HT-29 (cell line): Measurements from ENCODE around the gene ALDH1A2. TPM values are rescaled to one million over a fixed set of nuclear protein-coding genes. Genes with fewer than 3 reads are reported as not detected.
A peak's percentile ranks its signal among the peaks of the same experiment; 100 is the strongest.
"Not testable (repeated sequence)": the region's sequence is repeated elsewhere in the genome, so short reads cannot be mapped to it uniquely, and the experiment has no call there.

Experiments used
- DNase-seq: peaks from one replicate; pipeline ENCODE4 v3.0.0-alpha.2; 2015; ENCODE audit warnings: low spot score
- total RNA-seq: library from RNA; depleted of rRNA; stranded (reverse); fragments of >200 nt; shearing (Covaris generic); gene quantifications from 2 replicates; pipeline ENCODE4 v1.2.3, GENCODE V29; 2014; rRNA removed

ALDH1A2 gene
- 0.25 TPM in 1 of 2 replicates, not detected in the other for total RNA-seq

DNA sequence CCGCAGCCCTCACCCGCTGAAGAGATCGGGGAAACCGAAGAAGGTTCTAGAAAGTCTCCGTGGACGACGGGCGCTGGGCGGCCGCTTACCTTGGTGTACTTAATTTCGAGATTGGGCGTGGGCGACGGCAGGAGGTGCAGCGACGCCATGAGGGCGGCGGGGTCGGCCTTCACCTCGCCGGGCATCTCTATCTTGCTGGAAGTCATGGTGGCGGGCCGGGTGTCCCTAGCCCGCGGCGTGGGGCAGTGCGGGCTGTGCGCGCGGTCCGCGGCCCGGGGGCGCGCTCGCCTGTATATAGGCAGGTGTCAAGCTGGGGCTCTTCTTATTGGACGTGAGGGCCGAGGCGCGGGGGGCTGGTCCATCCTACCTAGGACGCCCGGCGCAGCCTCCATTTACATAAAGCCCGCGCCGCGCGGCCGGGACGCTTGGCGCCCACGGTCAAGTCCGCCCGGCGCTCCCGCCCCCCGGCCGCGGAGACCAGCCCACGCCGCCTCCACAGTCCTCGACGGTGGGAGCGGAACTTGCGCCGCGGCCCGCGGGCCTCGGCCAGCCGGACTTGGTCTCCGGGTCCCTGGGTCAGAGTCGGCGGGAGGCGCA, at the start of gene ALDH1A2:
ALDH1A2 (minus strand) TSS at position 267 of the 597 bp plus-strand sequence; CDS start at position 206, 61 bp downstream.
- DNase-seq: no peak

DNA sequence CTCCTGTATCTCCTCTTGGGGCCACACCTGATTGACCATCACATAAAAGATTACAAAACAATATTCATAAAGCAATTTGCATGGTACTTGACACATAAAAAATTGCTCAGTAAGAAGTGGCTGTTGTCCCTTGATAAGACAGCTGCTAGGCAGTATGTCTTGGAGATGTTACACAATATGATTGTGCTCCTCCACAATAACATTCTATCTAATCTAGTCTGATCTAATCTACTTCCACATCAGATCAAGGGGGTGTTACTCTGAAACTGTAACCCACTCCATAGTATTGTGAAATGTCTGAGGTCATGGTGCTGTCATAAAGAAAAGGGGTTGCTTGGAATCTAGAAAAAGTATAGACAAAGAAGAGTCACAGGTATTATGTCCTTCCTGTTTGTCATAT, 49.3 kb upstream of the ALDH1A2 start:
- DNase-seq: no peak

DNA sequence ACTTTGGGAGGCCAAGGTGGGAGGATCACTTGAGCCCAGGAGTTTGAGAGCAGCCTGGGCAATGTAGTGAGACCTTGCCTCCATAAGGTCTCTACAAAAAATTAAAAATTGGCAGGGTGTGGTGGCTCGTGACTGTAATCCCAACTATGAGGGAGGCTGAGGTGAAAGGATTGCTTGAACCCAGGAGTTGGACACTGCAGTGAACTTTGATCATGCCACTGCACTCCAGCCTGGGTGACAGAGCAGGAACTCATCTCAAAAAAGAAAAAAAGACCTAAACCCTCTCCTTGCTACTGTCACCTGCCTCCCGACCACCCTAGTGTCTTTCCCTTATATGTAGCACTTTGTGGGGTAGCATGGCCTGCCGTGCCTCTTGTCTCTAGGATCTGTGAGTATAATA, 48.9 kb upstream of the ALDH1A2 start:
- no peak for DNase-seq

DNA sequence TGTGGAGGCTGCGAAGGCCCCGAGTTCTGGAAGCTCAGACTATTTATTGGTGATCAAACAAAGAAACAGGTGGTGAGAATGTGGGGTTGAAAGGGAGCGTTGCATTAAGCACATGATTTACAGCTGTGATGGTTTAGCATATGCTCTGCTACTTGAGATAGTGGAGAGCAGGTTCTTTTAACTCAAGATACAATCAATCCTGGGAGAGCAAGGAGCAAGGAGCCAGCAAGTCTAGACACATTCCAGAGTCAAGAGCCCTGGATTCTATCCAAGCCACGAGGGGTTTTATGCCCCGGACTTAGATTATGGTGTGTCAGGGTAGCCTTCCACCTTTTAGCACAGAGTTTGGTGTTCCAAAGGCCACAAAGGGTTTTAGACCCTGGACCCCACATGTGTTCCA, 47.8 kb upstream of the ALDH1A2 start:
- DNase-seq: not testable (repeated sequence)

DNA sequence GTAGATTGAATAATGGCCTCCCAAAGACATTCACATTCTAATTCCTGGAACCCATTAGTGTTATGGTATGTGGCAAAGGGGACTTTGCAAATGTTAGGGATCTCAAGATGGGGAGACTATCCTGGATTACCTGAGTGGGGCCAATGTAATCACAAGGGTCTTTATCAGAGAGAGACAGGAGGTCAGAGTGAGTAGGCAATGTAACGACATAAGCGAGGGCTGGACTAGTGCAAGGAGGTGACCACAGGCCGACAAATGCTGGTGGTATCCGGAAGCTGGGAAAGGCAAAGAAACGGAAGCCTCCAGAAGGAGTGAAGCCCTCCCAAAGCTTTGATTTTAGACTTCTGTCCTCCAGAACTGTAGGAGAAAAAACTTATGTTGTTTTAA, 46.2 kb upstream of the ALDH1A2 start:
- no peak for DNase-seq

DNA sequence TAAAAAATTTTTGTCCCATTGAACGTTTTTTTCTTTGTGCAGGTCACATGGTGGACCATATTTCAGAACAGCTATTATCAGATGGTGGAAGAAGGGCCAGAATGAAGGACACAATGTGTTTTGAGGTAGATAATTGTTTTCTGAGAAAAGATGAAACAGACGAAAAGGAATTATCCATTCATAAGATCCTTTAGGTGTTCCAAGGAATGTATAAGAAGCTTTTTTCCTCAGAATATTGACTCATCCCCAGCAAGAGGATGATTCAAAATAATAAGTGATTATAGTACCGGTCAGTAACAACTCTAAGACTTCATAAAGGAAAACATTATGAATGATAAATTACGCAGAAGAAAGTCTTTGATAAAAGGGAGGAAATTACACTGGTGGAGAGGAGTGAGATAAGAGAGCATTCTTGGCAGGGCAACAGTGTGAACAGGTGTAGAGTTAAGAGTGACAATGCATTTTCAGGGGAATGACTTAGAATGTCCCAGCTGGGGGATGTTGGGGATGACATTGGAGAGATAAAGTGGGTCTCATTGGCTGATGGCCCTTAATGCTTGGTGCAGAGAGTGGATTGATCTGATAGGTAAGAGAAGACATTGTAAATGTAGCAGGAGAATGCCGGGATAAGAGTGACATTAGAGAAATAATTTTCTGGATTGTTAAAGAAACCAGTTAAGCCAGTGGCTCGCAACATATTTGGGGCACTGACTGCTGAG, 45.6 kb upstream of the ALDH1A2 start:
- DNase-seq: no peak

DNA sequence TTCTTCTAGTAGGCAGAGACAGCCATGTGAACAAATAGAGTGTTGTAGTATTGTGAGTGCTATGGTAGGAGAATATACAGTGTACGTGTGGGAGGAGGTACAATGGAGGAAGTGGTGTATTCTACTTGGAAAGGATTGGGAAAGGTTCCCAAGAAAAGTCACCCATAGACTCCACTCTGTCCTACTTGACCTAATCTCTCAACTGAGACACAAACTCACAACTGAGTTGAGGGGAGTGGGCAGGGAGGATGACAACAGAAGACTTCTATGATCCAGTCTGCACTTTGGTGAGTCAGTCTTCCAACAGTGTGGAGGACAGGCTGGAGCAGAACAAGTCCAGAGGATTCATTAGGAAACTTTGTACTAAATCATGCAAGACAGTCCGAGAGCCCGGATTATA, 43.9 kb upstream of the ALDH1A2 start:
- DNase-seq: no peak

DNA sequence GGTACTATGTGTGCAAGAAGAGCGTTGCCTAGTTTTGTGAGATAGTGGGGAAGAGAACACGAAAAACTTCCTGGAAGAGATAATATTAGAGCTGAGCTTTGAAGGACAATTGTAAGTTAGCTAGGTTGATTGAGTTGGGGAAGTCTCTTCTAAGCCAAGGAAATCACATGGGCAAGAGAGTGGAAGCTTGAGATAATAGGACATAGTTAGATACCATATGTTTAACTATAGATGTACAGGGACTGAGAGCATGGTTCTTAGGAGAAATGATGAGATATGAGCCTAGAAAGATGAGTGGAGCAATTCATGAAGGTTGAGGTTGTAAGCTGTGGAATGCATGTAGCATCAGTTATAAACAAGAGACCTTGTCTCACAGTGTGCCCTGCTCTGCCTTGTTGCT, 42.6 kb upstream of the ALDH1A2 start:
- DNase-seq: no peak

DNA sequence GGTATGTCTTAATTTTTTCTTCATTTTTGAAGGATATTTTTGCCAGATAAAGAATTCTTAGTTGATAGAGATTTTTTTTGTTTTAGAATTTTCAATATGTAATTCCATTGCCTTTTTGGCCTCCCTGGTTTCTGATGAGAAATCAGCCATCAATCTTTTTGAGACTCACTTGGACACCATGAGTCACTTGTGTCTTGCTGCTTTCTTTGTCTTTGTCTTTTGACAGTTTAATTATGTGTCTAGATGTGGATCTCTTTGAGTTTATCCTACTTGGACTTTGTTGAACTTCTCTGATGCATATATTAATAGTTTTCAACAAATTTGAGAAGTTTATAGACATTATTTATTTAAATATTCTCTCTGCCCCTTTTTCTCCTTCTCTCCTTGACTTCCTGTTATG, 38.0 kb upstream of the ALDH1A2 start:
- DNase-seq: no peak

DNA sequence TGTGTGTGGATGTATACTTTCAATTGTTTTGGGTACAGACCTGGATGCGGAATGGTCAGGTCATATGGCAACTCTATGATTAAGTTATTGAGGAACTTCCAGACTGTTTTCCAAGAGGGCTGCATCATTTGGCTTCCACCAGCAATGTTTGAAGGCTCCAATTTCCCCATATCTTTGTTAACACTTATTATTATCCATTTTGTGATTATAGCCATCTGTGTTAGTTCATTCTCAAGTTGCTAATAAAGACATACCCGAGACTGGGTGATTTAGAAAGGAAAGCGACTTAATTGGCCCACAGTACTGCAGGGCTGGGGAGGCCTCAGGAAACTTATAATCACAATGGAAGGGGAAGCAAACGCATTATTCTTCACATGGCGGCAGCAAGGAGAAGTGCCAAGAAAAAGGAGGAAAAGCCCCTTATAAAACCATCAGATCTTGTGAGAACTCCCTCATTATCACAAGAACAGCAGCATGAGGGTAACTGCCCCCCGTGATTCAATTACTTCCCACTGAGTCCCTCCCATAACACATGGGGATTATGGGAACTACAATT, 31.1 kb upstream of the ALDH1A2 start:
- DNase-seq: no peak

DNA sequence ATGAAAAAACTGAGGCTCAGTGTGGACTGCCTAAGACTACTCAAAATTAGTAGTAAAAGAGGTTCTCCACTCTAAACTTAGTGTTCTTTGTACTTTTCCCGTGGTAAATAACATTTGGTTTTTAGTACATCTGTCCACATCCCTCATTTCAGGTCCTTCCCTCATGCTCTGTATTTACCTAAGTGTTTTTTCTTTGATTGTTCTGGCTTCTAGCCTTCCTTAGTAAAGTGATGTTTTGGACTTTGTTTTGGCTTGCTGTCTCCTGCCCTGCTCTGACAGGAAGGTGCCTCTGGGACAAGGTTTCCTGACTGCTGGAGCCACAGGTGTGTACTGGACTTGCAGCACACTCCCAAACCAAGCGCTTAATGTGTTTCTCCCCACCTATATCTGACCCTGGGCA, 29.9 kb upstream of the ALDH1A2 start:
- DNase-seq: no peak

DNA sequence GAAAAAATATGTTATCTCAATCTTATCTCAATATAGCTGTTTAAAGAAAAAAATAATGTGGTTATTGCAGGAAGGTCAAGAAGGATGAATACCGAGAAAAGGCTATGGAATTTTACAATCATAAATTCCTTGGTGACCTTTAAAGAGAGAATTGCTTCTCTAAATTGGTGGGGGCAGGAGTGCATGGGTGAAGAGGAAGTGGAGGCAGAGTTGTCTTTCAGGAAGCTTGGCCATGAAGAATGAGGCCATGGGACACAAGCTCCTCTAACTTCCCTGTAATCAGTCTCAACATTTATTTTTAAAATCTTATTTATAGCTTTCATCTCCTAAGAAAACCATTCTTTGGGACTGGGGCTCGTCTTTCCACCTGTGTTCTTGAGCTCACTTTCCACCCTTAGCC, 22.4 kb upstream of the ALDH1A2 start:
- no peak for DNase-seq

DNA sequence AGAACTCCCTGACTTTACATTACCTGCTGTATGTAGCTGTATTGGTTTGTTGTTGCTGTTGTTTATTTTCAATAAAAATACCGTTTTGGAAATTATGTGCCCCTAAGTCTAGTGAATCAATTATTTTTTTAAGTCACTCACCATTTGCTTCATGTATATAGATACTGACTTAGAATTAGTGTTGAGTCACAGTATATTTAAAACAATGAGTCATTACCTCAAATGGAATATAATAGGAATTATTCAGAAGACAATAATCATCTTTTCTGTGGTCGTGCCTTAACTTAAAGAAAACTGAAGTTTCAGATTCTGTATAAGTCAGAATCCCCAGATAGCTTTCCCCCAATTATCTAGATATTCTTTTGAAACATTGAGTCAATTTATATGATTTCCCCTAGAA, 21.0 kb upstream of the ALDH1A2 start:
- no peak for DNase-seq

DNA sequence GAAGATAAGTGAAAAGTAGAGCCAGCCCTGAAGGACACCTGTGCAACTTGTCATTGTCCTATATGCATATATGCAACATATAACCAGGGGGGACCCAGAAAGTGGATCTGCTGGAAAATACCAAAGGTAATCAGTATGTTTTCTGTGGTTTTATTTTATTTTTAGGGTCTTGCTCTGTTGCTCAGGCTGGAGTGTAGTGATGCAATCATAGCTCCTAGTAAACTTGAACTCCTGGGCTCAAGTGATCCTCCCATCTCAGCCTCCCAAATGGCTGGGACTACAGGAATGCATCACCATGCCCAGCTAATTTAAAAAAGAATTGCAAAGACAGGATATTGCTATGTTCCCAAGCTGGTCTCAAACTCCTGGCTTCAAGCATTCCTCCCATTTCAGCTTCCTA, 18.0 kb upstream of the ALDH1A2 start:
- DNase-seq: no peak

DNA sequence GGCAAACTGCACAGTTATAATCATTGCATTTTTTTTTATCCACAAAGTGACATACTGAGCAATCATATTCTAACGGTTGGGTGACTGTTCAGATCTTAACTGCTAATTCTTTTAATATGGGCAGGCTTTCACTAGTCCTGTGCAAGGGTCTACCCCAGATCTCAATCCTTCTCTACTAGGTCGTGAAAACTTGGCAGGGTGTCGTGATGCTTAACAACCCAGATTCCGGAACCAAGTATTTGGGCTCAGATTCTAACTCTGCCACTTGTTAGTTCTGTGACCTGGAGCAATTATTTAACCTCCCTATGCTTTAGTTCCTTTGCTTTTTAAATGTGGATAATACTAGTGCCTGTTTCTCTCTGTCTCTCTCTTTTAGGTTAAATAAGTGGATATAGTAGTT, 16.4 kb upstream of the ALDH1A2 start:
- DNase-seq: no peak

DNA sequence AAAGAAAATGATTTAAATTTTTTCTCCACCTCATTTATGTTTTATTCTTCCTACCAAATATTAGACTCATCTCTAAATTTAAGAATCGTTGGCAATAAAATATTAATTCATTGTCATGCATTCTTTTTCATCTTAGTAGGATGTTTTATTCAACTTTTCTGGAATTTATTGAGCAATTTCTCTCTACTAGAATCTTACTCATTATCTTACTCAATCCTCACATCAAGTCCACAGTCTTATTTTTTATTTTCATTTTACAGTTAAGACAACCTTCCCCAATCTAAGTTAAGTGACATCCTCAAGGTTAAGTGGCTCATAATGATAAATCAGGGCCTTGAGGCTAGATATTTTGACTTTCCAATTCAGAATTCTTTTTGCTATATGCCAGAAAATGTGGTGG, 15.9 kb upstream of the ALDH1A2 start:
- no peak for DNase-seq

DNA sequence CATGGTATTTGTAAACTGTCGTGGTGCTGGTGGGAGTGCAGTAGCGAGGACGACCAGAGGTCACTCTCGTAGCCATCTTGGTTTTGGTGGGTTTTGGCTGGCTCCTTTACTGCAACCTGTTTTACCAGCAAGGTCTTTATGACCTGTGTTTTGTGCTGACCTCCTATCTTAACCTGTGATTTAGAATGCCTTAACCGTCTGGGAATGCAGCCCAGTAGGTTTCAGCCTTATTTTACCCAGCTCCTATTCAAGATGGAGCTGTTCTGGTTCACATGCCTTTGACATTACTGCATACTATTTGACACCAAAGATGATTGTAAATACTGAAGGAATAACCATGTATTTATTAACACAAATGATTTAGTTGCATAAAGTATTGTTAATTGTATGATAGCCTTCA, 15.4 kb upstream of the ALDH1A2 start:
- not testable (repeated sequence) for DNase-seq

DNA sequence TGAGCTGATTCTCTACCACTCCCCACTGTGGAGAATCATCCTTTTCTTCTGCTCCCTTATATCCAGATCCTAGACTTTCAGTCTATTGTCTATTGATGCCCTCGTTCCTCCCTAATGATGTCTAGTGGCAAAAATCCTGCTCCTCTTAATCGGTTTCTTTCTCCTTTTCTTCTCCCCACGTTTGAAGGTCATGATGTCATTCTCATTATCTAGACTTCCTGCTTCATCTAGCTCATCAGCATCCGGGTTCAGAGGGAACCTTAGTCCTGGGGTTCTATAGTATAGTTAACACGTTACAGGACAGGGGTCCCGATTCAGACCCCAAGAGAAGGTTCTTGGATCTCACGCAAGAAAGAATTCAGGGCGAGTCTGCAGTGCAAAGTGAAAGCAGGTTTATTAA, 14.9 kb upstream of the ALDH1A2 start:
- DNase-seq: no peak

DNA sequence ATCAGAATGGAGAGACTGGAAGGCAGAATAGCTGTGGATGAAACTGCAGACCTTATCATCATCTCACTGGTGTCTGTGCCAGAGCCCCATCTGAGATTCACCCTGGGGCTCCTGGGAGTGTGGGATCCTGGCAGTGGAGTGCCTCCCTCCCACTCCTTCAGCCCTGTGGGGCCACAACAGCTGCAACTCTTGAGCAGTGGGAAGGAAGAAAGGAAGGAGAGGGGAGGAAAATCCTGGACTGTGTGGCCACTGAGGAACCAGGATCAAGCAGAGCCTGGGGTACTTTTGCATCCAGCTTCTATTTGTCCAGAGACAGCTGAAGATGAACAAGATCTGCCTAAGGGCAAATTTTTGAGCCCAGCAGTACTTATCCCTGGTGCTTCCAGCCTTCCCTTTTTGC, 13.1 kb upstream of the ALDH1A2 start:
- DNase-seq: no peak

DNA sequence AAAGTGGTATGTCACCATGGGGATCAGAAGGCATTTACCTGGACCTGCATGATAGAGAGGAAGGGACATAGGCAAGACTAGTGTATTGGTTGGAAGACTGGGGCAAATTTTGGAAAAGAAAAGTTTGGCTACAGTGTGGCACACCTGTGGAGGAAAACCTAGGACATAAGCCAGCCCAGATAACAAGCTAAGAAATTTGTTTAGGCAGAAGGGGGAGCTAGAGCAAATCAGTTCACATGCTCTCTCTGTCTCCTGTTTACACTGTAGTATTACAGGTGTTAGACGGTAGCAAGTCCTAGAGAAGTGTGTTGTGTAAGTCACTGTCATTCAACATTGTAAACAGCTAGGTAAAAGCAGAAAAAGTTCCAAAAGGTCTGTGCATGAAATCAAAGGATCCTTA, 11.9 kb upstream of the ALDH1A2 start:
- DNase-seq: peak; percentile 43

DNA sequence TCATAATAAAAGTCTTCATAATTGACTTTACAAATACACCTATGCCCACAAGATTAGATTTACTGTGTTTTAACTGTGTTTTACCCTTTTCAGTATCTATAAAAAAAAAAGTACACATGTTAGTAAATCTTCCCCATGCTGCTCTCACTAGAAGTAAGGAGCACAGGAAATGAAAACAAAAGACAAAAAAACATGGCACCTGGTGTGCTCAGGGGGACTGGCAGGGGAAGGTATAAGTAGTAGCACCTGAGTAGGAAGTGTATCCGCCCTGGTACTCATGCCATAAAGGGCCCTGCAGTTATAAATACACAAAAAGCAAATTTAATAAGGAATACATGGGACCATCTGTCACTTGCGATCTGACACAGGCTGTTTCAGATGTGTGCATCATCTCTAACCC, 8.9 kb upstream of the ALDH1A2 start:
- DNase-seq: no peak

DNA sequence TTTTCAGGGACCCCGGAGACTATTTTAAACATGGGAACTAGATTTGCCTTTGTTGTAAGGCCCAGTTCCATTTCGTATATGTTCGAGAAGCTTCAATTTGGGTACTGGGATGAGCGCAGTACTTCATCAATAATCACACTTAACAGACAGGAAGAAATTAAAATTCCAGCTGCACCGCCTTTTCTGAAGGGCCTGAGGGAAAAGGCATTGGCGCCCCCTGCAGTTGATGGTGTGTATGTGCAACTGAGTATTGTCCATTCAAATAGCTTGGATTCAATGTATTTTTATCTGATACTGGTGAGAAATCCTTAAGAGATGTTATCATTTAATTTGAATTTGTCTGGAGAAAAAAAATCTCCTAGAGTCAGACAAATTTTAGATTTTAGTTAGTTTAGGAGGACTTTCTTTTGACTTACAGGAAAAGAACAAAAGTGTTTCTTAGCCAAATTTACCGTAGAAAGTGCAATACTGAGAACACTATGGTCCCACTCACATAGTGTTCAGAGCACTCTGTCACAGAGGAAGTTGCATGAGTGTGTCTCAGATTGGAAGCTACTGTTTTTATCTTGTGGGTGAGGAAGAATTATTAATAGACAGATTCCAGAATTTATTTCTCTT, 5.4 kb upstream of the ALDH1A2 start:
- DNase-seq: peak; percentile 92

DNA sequence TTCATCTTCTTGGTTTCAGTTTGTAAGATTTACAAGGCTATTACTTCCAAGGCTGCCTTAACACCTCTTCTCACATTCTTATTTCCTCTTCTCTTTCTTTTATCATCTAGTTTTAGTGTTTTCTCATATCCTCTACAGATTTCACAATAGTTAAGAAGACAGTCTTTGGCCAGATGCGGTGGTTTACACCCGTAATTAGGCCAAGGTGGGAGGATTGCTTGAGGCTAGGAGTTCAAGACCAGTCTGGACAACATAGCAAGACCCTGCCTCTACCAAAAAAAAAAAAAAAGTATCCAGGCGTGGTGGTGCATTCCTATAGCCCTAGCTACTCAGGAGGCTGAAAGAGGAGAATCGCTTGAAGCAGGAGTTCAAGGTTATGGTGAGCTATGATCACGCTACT, 3.5 kb upstream of the ALDH1A2 start:
- DNase-seq: no peak
